HTERT RPE-1 (cell line): ENCODE data around the gene TTC9B.

Source experiments
- in situ Hi-C: fragments of 300-500 bp; cut with MboI; formaldehyde crosslinking; loops from 4 replicates; pipeline ENCODE4 v1.14.3; 2020; ENCODE audit warnings: low sequenced_read_pairs

Gene TTC9B

GRCh38 chr19:40249201-40249600 is 31.0 kb upstream of the TTC9B start:
- in situ Hi-C loops, result no loop called here

- in situ Hi-C loops, result no loop called here
Observed at GRCh38 chr19:40247735-40248262, 29.6 kb upstream of the TTC9B start.

GRCh38 chr19:40247178-40247577 is 29.0 kb upstream of the TTC9B start:
- in situ Hi-C loops, result no loop called here

DNA sequence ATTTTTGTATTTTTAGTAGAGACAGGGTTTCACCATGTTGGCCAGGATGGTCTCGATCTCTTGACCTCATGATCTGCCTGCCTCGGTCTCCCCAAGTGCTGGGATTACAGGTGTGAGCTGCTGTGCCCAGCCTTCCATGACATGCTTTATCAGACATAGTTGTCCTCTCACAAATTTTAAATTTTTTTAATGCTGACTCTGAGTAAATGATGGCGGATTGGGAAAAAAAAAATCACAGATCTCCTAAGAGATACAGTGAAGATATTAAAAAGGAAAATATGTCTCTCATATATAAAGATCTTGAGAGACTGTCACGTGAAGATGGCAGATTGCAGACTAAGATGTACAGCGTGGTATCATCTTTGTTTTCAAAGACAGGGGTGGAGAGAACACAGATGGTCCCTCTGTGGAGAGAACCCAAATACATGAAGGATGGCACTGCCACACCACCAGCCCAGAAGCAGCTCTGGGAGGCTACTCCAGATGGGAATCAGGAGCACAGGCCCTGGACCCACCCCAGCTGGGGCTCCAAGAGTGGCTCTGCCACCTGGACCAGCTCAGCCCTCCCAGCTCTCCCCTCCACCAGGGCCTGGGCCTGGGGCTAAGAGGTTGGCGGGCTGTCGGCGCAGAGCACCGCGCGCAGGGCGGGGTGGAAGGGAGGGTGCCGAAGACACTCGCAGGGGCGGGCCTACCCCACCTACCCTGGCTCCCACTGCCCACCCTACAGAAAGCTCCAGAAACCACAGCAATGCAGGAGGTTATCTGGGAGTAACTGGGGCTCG is 28.3 kb upstream of the TTC9B start:
- in situ Hi-C loops, result no loop called here

DNA sequence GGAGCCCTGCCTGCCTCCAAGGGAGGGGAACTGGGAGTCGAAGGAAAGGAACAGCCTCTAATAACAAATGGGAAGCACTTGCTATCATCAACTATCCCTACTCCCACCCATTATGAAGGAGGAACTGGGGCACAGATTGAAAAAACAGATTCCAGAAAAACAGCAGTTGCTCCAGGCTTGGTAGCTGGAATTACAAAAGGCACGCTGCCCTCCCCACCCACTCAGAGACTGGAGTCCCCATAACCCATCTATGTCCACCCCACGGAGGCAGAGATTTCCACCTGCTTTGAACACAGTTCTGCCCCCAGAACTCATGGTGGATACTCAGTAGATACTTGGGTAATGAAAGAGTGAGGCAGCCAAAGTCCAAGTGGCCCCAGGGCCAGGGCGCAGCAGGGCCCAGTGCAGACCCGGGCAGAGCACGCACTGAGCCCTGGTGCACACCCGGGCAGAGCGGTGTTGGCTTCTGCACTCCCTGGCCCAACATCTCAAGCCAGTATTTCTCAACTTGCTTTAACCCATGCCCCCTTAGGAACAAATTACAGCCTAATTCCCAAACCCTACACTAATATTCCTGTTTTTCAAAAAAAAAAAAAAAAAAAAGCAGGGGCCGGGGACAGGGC is 27.4 kb upstream of the TTC9B start:
- in situ Hi-C loops, result no loop called here

DNA sequence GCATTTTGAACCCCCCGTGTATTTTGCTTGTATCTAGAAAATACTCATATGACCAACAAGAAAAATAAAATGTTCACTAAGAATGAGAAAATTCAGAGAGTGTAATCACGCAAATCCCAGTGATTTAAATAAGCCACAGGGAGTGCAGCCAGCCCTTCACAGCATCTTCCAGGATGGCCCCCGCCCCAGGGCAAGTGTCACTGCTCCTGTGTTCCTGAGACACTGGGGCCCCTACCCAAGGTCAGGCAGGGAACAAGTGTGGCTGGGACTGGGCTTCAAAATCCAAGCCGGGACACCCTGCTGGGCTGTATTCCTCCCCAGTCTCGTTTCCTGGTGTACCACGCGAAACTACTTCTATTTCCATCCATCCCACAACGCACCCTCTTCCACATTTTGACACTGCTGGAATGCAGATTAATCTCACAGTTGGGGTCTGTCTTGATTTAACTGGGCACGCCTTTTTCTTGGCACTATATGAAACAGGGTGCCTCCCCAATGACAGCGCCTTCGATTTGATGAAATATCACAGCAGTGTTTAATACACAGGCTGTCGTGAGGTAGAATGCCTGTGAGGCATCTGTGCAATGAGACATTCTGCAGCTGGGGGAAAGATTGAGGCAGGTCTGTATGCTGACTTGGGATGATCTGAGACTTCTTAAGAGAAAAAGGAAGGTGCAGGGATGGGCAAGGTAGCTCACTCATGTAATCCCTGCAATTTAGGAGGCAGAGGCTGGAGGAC is 26.6 kb upstream of the TTC9B start:
- in situ Hi-C loops, result no loop called here

DNA sequence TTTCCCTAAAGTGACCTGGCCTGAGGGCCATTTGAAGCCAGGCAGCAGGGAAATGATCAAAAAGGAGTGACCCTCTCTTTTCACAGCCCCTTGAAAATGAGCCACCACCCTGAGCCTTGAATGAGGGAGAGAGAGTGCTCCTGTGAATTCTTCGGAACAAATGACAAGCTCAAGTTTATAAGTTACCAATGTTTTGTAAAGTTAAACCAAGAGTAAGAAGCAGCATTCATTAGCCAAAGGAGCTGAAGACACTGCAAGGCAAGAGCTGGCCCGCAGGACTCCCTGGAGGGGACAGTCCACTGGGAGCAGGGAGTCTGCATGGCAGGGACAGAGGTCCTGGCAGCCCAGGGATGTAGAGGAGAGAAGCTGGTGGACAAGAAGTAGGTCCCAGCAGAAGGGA is 25.0 kb upstream of the TTC9B start:
- in situ Hi-C loops, result no loop called here

DNA sequence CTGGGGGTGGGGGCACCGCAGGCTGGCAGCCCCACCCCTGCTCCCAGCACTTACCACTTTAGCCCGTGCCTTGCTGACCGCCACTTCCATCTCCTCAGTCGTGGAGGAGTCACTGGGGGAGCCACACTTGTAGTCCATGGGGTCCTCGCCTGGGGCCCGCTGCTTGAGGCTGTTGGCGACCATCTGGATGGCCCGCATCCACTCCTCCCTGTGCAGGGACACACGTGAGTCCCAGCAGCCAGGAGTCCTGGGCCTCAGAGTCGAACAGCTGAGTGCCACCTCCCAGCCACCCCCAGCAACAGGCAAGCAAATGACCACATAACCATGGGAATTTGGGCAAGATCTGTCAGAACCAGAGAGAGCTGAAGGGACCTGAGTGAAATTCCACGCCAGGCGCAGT is 24.3 kb upstream of the TTC9B start:
- in situ Hi-C loops, result no loop called here

DNA sequence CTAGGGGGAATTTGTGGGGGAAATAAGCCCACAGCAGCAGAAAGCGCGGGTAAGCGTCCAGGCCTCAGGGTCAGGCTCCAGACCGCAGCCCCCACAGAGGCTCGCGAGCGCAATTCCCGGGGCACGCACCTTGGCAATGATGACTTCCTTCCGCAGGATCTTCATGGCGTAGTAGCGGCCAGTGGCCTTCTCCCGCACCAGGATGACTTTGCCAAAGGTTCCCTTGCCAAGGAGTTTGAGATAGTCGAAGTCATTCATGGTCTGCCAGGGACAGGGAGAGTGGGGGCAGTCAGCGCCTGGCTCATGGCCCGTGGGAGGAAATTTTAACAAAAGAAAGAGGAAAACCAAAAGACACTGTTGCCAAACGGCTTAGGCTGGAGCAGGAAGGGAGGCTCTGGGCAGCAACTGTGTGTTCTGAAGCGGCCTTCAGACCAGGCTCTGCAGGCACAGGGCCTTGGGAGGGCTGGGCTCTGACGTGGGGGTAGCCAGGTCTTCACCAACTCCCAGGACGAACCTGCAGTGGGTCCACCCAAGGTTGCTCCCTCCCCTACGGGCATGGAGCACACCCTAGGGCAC is 23.7 kb upstream of the TTC9B start:
- in situ Hi-C loops, result no loop called here

GRCh38 chr19:40241125-40241808 is 23.1 kb upstream of the TTC9B start:
- in situ Hi-C loops, result no loop called here

DNA sequence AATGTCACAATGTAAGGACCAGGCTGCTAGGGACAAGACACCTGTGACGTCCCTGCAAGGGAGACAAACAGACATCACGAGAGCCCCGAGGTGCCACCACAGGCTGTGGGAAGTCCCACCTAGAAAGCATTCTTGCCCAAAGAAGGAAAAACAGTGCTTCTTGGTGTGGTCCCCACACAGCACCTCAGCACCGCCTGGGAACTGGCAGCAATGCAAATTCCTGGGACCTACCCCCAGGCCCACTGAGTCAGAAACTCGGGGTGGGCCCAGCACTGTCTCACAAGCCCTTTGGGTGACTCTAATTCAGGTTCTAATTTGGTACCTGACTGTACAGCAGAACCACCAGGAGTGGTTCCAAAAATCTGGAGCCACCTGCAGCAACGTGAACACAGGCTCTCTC is 22.1 kb upstream of the TTC9B start:
- in situ Hi-C loops, result no loop called here

- in situ Hi-C loops, result no loop called here
Observed at GRCh38 chr19:40239415-40240226, 21.4 kb upstream of the TTC9B start.

- in situ Hi-C loops, result no loop called here
Observed at GRCh38 chr19:40238775-40239174, 20.6 kb upstream of the TTC9B start.

DNA sequence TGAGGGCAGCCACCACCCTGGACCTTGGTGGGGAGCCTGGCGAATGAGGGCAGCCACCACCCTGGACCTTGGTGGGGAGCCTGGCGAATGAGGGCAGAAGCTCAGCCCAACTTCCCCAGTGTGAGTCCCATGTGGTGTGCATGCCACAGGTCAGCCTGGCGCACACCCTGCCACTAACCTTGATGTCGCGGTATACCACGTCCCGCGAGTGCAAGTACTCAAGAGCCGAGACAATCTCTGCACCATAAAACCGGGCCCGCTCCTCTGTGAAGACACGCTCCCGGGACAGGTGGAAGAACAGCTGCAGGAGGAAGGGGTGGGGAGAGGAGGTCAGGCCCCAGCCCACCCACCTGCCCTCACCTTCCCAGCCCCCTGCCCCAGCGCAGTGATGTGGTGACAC is 19.6 kb upstream of the TTC9B start:
- in situ Hi-C loops, result no loop called here

DNA sequence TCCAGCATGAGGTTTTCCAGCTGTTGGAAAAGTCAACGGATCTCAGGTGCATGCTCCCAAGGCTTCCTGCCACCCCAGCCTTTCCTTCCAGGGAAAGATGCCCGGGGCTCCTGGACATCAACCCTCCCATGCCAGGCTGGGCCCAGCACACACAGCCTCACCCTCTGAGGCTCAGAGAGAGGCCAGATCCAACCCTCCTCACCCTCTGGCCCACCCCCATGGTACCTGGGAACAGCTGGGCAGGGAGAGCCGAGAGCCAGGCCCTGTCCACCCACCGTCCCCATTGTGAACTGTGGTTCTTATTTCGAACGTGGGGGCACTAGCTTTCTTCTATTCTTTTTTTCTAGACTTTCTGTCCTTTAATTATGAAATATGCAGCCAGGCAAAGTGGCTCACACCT is 18.2 kb upstream of the TTC9B start:
- in situ Hi-C loops, result no loop called here

DNA sequence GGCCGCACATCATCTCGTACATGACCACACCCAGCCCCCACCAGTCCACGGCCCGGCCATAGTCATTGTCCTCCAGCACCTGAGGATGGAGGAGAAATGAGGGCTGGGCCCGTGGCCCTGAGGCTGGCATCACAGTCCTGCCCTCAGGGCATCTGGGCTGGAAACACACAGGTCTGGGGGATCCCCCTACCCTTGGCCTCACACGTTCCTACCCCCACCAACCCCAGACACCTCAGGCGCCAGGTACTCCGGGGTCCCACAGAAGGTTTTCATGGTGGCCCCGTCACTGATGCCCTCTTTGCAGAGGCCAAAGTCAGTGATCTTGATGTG is 17.8 kb upstream of the TTC9B start:
- in situ Hi-C loops, result no loop called here

DNA sequence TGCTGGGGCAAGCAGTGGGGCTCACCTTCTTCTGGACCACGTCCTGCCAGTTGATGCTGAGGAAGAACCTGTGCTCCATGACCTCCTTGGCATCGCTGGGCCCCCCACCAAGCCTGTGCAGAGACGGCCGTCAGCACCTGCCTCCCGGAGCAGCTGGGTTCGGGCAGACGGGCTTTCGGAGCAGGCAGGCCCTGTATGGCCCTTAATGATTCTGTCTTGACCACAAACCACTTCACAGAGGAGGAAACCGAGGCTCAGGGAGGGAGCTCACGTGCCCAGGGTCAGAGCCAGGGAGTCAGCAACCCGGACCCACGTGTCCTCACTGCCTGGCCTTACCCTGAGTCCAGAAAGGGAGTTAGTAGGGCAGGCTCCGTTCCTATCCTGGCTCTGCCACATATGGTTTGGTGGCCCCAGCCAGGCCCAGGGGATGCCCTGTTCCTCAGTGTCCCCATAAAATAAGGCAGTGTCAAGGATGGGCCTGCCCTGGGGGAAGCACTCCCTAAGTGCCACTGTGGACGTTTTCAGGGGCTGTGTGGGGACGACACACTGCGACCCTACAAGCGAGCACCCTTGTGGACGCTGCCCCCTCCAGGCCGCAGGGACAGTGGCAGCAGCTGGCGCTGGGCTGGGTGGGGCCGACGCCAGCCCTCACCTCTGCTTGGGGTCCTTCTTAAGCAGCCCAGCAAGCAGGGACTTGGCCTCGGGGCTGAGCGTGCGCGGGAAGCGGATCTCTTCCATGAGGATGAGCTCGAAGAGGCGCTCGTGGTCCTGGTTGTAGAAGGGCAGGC is 17.2 kb upstream of the TTC9B start:
- in situ Hi-C loops, result no loop called here

DNA sequence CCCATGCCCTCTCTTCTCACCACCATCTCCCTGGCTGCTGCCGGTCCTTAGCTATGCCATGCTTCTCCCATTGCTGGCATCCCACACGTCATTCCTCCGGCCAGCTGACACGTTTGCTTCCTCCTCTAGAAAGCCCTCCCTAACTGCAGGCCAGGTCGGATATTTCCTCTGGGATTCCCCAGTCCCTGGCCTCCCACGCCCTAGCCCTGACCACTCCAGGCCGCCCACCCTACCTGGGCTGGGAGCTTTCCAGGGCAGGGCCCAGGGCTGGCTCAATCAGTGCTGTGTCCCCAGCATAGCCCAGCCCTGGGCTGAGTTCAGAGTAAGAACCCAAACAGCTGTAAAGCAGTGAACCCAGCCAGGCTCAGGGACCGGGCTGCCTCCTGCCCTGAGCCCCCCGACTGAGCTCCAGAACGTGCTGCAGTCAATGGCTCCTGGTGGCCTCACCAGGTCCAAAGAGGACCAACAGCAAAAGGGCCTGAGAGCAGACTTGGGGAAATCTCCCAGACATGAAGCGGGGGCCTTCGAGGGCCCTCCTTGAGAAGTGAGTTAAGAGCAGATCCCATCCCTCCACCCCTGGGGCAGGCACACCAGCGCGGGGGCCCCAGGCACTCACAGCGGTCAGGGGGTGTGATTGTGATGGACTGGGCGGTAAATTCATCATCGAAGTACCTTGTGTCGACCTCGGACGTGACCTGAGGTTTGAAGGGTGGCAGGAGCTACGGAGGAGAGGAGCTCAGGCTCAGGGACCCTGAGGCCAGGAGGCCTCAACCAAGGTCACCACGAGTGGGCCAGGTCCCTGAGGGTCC is 16.4 kb upstream of the TTC9B start:
- in situ Hi-C loops, result no loop called here
